IPS-15b (cell line): ENCODE results near the gene EXOC6B.
A peak's percentile ranks its signal among the peaks of the same experiment; 100 is the strongest.

ENCODE experiments used
- H3K27me3 ChIP-seq: one replicate; pipeline ENCODE4 v1.6.1; 2013; ENCODE audit warnings: low read length; ENCODE audit not compliant: control insufficient read depth, insufficient read depth
- H3K36me3 ChIP-seq: one replicate; pipeline ENCODE4 v1.6.1; 2013; ENCODE audit warnings: low read length; ENCODE audit not compliant: control insufficient read depth, insufficient read depth
- H3K4me1 ChIP-seq: one replicate; pipeline ENCODE4 v1.6.1; 2013; ENCODE audit warnings: mild to moderate bottlenecking, low read length; ENCODE audit not compliant: control insufficient read depth, insufficient read depth
- H3K4me3 ChIP-seq: one replicate; pipeline ENCODE4 v1.5.1; 2013; ENCODE audit warnings: low read depth, low read length
- H3K9ac ChIP-seq: one replicate; pipeline ENCODE4 v1.6.1; 2013; ENCODE audit warnings: low read depth, mild to moderate bottlenecking, low read length
- H3K9me3 ChIP-seq: one replicate; pipeline ENCODE4 v1.6.1; 2013; ENCODE audit warnings: mild to moderate bottlenecking, low read length; ENCODE audit not compliant: control insufficient read depth, insufficient read depth

Gene EXOC6B

DNA sequence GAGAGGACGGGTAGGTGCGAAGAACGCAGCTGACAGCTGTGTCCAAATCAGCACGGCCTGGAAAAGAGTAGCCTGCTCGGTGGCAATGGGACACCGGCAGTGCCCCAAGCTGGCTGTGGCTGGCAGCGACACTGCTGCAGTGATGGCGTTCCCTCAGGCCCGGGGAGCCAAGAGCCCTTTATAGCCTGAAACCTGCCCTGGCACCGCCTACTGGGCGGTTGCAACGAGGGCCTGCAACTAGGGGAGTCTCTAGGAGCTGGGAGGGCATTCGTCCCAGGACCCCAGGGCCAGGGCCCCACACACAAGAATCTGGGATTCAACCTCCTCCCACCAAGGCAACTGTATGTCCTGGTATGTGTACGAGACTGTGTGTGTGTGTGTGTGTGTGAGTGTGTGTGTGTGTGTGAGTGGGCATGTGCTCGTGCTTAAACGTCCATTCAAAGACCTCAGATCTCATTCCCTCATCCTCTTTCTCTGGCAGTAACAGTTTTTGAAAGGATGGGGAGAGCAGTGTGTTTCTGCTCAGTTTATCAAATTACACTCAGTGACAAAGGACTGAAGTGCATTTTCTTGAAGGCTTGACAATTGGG lies 671.4 kb downstream of the EXOC6B start:
- Histone ChIP-seq H3K4me3 (no peak overlapping the region), H3K27me3 (peaks cover 34% of the 10 kb centered on the region), H3K36me3 (no peaks in the 10 kb centered on the region), H3K9me3 (no peaks in the 10 kb centered on the region), H3K9ac (no peak overlapping the region), H3K4me1 (peaks cover 3% of the 10 kb centered on the region)

DNA sequence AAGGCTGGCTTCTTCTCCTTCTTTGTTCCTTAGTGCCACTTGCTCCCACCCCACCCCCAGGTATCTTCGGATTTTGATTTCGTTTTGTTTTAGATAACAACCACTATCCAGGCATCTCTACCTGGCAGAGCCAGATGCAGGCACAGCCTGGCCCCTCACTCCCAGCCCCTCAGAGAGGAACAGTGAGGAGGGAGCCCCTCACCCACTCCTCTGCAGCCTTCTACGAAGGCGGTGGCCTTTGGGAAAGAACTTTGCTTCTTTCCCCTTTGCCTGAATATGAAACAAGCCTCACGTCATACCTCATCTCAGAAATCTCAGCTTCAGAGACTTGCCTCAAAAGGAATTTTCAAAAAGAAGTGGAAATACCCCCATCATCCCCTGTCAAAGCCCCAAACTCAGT lies 671.9 kb downstream of the EXOC6B start:
- H3K27me3 ChIP-seq, result peaks cover 39% of the 10 kb centered on the region

DNA sequence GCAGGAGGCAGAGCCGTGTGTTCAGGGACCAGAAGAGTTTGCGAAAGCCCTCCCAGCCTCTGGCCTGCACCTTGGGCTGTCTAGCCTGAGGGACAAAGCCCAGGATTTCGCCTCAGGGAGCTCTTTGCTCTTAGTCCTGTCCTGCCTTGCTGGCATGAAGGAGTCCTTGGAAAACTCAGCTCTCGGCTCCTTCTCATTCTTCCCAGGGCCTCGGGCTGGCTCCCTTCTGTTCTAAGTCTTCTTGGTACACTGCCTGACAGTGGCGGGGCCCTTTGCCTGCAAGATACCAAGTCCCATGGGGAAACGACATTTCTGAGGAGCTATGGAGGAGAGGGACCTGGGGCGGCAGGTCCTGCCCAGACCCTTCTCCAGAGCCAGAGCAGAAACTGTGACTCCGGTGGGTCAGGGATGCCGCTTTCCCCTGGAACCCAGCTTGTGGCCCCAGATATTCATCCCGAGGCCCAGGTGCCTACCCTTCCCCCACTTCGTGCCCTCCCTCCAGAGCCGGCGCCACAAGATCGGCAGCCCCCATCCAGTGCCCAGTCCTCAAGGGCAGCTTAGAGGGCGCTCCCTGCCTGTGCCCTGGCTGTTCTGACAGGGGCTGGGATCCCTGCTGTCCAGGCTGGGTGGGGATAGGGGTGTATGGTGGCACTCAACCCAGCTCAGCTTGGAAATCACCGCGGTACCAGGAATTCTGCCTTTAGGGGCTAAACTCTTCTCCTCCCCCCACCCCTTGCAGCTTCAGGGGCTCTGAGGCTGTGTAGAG lies 672.6 kb downstream of the EXOC6B start:
- Histone ChIP-seq H3K27me3 (peaks cover 42% of the 10 kb centered on the region), H3K4me1 (peaks cover 3% of the 10 kb centered on the region), H3K9me3 (no peaks in the 10 kb centered on the region), H3K4me3 (no peak overlapping the region), H3K9ac (no peak overlapping the region), H3K36me3 (no peaks in the 10 kb centered on the region)

More for the DNA sequence above, 671.9 kb downstream of the EXOC6B start:
- Histone ChIP-seq H3K9ac (no peak overlapping the region), H3K4me1 (peaks cover 3% of the 10 kb centered on the region), H3K4me3 (no peak overlapping the region), H3K9me3 (no peaks in the 10 kb centered on the region), H3K36me3 (no peaks in the 10 kb centered on the region)

DNA sequence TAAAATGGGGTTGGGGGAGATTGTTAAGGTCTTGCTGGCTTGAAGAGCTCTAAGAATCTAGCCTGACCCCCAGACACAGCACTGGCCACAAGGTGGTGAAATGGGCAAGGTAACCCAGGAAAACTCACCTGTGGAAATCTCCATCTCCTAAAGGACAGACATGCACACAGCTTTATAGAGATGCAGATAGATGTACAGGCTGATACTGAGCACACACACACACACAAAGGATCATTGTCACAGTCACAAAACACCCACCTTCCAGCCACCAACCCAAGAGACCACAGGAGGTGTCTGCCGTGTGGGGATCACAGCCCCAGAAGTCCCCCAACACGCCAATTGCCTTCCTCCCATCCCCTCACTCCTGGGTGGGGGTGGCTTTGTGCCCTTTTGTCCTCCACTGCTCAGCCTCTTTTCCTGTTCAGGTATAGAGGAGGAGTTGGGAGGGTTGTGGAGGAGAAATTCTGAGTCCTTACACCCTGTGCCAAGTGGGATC lies 674.9 kb downstream of the EXOC6B start:
- Histone ChIP-seq H3K9ac (no peak overlapping the region), H3K27me3 (peaks cover 61% of the 10 kb centered on the region), H3K4me1 (peaks cover 3% of the 10 kb centered on the region), H3K9me3 (no peaks in the 10 kb centered on the region), H3K4me3 (peak overlapping the region; percentile 79), H3K36me3 (no peaks in the 10 kb centered on the region)

DNA sequence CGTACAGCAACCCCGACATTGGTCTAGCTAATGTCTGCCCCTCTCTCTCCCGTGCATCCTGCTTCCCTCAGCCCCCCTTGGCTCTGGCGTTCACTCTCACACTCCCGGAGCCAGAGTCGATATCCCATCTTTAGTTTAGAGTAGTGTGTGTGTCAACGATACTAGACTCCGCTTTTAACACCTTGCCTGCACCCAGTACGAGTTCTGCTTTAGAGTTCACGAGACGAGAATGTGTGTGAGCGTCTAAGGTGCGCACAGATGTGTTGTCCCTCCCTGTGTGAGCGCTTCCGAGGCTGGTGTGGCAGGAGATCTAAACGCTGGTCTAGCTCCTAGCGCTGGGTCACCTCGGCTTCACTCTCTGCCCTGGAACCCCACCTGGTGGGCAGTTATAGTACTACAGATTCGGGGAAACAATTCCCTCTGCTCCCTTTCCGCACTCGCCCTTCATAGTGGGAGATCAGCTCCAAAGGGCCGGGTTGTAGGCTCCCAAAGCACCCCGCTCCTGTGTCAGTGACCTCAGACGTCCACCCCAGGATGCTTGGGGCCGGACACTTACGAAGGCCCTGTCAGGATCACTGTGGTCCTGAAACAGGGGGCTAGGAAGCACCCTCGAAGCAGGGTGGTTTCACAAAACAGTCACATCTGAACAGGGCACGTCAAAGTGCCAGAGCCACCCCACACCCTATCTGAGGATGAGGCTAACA lies 675.5 kb downstream of the EXOC6B start:
- H3K9me3 ChIP-seq, result no peaks in the 10 kb centered on the region
- peaks cover 3% of the 10 kb centered on the region for H3K4me1 ChIP-seq
- H3K4me3 ChIP-seq, result peak overlapping the region; percentile 79
- H3K27me3 ChIP-seq, result peaks cover 66% of the 10 kb centered on the region
- no peaks in the 10 kb centered on the region for H3K36me3 ChIP-seq
- no peak overlapping the region for H3K9ac ChIP-seq

DNA sequence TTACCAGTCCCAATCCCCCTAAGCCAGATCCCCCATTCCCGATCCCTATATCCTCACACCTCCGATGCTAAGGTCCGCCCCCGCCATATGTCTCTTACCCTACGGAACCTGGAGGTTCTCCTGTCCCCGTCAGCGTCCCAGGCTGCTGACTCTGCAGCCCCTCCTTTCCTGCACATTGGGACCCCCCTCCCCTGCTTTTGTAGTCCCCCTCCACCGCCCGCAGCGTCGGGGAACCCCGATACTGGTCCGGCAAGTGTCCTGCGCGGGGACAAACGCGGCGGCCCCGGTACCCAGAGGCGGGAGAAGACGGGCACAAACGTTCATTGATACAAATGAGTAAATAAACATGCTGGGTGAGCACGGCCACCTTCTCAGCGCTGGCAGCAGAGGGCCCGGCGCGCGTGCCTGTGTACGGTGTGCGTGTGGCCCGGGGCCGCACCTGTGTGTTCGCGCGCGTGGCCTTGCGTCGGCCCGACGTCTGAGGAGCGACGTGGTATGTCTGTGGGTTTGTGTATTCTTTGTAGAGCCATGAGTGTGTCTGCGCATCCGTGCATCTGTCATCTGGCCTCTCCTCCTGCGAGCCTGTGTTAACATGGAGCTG lies 676.2 kb downstream of the EXOC6B start:
- Histone ChIP-seq H3K27me3 (peaks cover 67% of the 10 kb centered on the region), H3K36me3 (no peaks in the 10 kb centered on the region), H3K4me1 (peaks cover 3% of the 10 kb centered on the region), H3K9ac (no peak overlapping the region), H3K4me3 (peak overlapping the region; percentile 79), H3K9me3 (no peaks in the 10 kb centered on the region)

DNA sequence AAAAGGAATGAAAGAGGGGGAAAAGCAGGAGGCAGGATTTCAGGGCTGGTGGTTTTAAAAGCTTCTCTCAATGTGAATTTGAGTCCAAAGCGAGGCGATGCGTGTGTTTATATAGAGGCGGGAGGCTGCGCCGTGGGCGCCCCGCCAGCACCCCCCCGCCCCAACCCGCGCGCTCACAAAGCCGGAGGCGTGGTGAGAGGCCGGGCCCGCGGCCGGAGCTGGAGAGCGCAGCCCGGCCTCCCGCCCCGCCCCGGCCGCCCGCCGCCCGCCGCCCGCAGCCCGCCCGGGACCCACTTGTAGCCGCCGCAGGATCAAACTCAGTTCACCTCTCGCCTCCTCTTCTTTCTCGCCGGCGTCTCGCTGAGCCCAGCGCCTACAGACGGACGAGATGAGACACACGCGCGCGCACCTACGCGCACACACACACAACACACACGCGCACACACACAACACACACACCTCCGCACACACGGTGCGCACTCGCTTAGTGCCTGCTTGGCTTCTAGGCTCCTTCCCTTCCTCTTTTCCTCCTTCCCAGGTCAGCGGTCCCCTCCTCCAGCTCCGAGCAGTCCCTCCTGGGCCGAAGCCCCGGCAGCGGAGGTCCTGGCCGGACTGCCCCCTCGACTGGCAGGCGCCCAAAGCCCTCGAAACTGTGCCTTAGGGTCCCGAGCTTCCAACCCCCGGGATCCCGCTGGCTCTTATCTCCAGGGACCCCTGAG lies 676.8 kb downstream of the EXOC6B start:
- H3K4me3 ChIP-seq, result peak overlapping the region; percentile 79
- no peaks in the 10 kb centered on the region for H3K9me3 ChIP-seq
- no peaks in the 10 kb centered on the region for H3K36me3 ChIP-seq
- peaks cover 70% of the 10 kb centered on the region for H3K27me3 ChIP-seq
- peaks cover 3% of the 10 kb centered on the region for H3K4me1 ChIP-seq
- H3K9ac ChIP-seq, result no peak overlapping the region

DNA sequence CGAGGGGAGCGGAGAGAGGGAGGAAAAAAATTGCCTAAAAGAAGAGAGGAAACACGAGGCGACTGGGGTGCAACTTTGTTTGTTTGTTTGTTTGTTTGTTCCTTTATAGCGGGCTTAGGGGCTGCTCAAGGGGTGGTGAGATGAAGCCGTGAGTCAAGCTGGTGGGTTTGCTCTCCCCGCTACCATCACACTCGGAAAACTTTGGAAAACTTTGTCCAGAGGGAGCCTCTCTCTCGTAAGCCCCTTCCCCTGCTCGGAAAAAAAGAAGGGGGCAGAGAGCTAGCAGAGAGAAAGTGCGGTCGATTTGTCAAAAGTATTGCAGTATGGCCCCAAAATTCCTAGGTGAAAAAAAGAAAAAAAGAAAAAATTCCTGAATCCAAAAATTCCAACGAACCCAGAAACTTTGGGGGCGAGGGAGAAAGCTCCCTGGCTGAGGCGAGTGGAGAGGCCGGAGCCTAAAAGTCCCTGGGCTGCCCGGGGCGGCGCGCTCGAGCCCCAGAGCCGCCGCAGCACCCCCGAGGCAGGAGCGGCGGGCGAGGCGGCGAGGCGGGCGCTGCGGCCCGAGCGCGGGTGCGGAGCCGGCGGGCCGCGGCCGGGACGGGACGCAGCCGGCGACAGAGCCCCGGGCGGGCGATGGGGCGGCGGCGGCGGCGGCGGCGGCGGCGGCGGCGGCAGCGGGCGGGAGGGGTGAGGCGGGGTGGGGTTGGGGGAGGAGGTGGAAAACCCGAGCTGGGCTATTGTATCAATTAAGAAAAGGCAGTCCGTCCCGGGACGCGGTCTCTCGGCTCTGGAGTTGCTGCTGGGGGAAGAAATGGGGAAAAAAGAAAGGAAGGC lies 677.6 kb downstream of the EXOC6B start:
- Histone ChIP-seq H3K4me3 (peak overlapping the region; percentile 39), H3K36me3 (no peaks in the 10 kb centered on the region), H3K27me3 (peaks cover 77% of the 10 kb centered on the region), H3K9me3 (no peaks in the 10 kb centered on the region), H3K4me1 (peaks cover 3% of the 10 kb centered on the region), H3K9ac (no peak overlapping the region)

DNA sequence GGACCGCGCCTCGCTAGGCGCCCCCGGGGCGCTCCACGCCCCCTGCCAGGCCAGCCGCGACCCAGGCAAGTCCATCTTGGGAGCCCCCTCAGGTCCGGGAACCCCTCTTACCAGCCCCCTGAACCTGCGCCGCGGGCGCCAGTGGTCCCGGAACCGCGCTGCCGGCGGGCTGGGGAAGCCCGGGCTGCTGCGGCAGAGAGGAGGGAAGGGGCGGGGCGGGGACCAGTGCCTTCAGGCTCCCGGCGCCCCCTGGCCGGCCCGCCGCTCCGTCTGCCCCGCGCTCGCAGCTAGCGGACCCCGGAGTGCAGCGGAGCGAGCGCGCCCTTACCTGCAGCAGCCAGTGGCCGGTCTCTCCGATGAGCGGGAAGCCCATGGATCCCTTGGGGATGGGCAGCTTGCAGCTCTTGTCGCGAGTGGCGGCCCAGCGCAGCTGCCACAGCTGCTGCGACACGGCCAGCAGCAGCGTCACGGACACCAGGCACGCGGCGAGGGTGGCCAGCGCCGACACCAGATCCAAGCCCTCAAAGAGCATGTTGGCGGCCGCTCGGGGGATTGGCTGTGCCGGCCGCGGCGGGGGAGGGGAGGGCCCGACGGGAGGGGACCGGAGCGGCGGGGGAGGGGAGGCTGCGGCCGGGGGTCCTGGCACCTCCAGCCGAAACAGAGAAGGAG lies 678.4 kb downstream of the EXOC6B start, which contains the start of gene CYP26B1:
Gene CYP26B1, minus strand, starts transcription at position 560 of the 669 bp plus-strand sequence. Its CDS starts 28 bp downstream, at position 532.
- Histone ChIP-seq H3K9ac (no peak within 1 kb of the TSS), H3K4me1 (peaks cover 3% of the 10 kb centered on the region), H3K27me3 (peaks cover 81% of the 10 kb centered on the region), H3K9me3 (no peaks in the 10 kb centered on the region), H3K4me3 (peak within 1 kb of the TSS; percentile 65), H3K36me3 (no peaks in the 10 kb centered on the region)
